Measurements from ENCODE around the gene UNC5B.

GRCh38 chr10:71244431-71245419 lies 32.4 kb downstream of the UNC5B start:
- no peak for TF ChIP-seq CTCF (IDR thresholded peaks at IDR 0.05; ENCODE audit: insufficient read depth, low read length)
- TF ChIP-seq POLR2AphosphoS5 (IDR thresholded peaks at IDR 0.05; ENCODE audit: low read depth), result peak; percentile 96
- TF ChIP-seq SPI1 (IDR thresholded peaks at IDR 0.05; ENCODE audit: borderline replicate concordance, low read depth), result peak; percentile 77; the same call in 1 of the 2 replicates
- TF ChIP-seq, protein P1, sequence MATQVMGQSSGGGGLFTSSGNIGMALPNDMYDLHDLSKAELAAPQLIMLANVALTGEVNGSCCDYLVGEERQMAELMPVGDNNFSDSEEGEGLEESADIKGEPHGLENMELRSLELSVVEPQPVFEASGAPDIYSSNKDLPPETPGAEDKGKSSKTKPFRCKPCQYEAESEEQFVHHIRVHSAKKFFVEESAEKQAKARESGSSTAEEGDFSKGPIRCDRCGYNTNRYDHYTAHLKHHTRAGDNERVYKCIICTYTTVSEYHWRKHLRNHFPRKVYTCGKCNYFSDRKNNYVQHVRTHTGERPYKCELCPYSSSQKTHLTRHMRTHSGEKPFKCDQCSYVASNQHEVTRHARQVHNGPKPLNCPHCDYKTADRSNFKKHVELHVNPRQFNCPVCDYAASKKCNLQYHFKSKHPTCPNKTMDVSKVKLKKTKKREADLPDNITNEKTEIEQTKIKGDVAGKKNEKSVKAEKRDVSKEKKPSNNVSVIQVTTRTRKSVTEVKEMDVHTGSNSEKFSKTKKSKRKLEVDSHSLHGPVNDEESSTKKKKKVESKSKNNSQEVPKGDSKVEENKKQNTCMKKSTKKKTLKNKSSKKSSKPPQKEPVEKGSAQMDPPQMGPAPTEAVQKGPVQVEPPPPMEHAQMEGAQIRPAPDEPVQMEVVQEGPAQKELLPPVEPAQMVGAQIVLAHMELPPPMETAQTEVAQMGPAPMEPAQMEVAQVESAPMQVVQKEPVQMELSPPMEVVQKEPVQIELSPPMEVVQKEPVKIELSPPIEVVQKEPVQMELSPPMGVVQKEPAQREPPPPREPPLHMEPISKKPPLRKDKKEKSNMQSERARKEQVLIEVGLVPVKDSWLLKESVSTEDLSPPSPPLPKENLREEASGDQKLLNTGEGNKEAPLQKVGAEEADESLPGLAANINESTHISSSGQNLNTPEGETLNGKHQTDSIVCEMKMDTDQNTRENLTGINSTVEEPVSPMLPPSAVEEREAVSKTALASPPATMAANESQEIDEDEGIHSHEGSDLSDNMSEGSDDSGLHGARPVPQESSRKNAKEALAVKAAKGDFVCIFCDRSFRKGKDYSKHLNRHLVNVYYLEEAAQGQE (IDR thresholded peaks at IDR 0.05; ENCODE audit: insufficient replicate concordance, low read depth), result no peak
- TF ChIP-seq GABPA (IDR thresholded peaks at IDR 0.05; ENCODE audit: low read depth), result no peak
